ENCODE results near the gene CSRP2.

- TF ChIP-seq POLR2A (IDR thresholded peaks at IDR 0.05), result no peak
- TF ChIP-seq, protein P1, sequence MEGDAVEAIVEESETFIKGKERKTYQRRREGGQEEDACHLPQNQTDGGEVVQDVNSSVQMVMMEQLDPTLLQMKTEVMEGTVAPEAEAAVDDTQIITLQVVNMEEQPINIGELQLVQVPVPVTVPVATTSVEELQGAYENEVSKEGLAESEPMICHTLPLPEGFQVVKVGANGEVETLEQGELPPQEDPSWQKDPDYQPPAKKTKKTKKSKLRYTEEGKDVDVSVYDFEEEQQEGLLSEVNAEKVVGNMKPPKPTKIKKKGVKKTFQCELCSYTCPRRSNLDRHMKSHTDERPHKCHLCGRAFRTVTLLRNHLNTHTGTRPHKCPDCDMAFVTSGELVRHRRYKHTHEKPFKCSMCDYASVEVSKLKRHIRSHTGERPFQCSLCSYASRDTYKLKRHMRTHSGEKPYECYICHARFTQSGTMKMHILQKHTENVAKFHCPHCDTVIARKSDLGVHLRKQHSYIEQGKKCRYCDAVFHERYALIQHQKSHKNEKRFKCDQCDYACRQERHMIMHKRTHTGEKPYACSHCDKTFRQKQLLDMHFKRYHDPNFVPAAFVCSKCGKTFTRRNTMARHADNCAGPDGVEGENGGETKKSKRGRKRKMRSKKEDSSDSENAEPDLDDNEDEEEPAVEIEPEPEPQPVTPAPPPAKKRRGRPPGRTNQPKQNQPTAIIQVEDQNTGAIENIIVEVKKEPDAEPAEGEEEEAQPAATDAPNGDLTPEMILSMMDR (IDR thresholded peaks at IDR 0.05), result no peak
Observed at GRCh38 chr12:76848132-76848531, 30.7 kb downstream of the CSRP2 start.
